HuH-7 (cell line): Measurements from ENCODE around the gene WDR70.
"Not testable (repeated sequence)": the region's sequence is repeated elsewhere in the genome, so short reads cannot be mapped to it uniquely, and the experiment has no call there.

Experiments
- DNase-seq: peaks from one replicate; pipeline ENCODE4 v3.0.0; 2011; ENCODE audit warnings: low spot score

Gene WDR70

GRCh38 chr5:37379100-37379628 lies at the start of gene WDR70:
Gene WDR70 (plus strand): TSS chr5:37379318. CDS start chr5:37379368, 50 bp downstream.
- peak; percentile 73 for DNase-seq

- not testable (repeated sequence) for DNase-seq
These were observed 44.4 kb upstream of the WDR70 start for GRCh38 chr5:37334754-37335153.

- DNase-seq: not testable (repeated sequence)
These were observed 36.4 kb upstream of the WDR70 start for GRCh38 chr5:37342741-37343140.

GRCh38 chr5:37355161-37355560 lies 24.0 kb upstream of the WDR70 start:
- DNase-seq: no peak

- peak; percentile 61 for DNase-seq
These were observed 8.6 kb upstream of the WDR70 start for GRCh38 chr5:37370550-37370863.

GRCh38 chr5:37370864-37371726 lies 8.0 kb upstream of the WDR70 start, which contains the start of gene NUP155:
Gene NUP155 (minus strand): TSS chr5:37371106. CDS start chr5:37370977, 129 bp downstream.
- DNase-seq: peak; percentile 94

GRCh38 chr5:37375091-37375490 lies 4.0 kb upstream of the WDR70 start:
- DNase-seq: no peak

GRCh38 chr5:37378066-37378465 lies 1.1 kb upstream of the WDR70 start:
- DNase-seq: not testable (repeated sequence)

- no peak for DNase-seq
These were observed 12.5 kb downstream of the WDR70 start for GRCh38 chr5:37391591-37391990.

- no peak for DNase-seq
These were observed 17.2 kb downstream of the WDR70 start for GRCh38 chr5:37396352-37396751.

- DNase-seq: no peak
These were observed 21.4 kb downstream of the WDR70 start for GRCh38 chr5:37400501-37400900.

GRCh38 chr5:37412515-37412914 lies 33.4 kb downstream of the WDR70 start:
- DNase-seq: no peak

- not testable (repeated sequence) for DNase-seq
These were observed 36.3 kb downstream of the WDR70 start for GRCh38 chr5:37415456-37415855.

GRCh38 chr5:37417347-37417746 lies 38.2 kb downstream of the WDR70 start:
- DNase-seq: no peak

GRCh38 chr5:37424441-37424840 lies 45.3 kb downstream of the WDR70 start:
- DNase-seq: no peak

GRCh38 chr5:37428044-37428443 lies 48.9 kb downstream of the WDR70 start:
- no peak for DNase-seq

GRCh38 chr5:37435261-37435660 lies 56.1 kb downstream of the WDR70 start:
- DNase-seq: no peak

- no peak for DNase-seq
These were observed 57.2 kb downstream of the WDR70 start for GRCh38 chr5:37436146-37436934.

GRCh38 chr5:37437711-37438110 lies 58.6 kb downstream of the WDR70 start:
- DNase-seq: no peak

GRCh38 chr5:37445783-37446182 lies 66.7 kb downstream of the WDR70 start:
- not testable (repeated sequence) for DNase-seq

- no peak for DNase-seq
These were observed 69.8 kb downstream of the WDR70 start for GRCh38 chr5:37448941-37449340.

- not testable (repeated sequence) for DNase-seq
These were observed 72.9 kb downstream of the WDR70 start for GRCh38 chr5:37451991-37452390.

- not testable (repeated sequence) for DNase-seq
These were observed 74.1 kb downstream of the WDR70 start for GRCh38 chr5:37453252-37453651.
